Muscle layer of duodenum (tissue), 2 donors: ENCODE data around the gene ZSWIM8.

Source experiments
- H3K27ac ChIP-seq: one replicate; pipeline ENCODE4 v1.7.0; 2013; ENCODE audit warnings: mild to moderate bottlenecking, low read length
- H3K27me3 ChIP-seq: one replicate; pipeline ENCODE4 v1.7.0; 2013; ENCODE audit warnings: low read depth, mild to moderate bottlenecking, control low read depth, low read length
- H3K36me3 ChIP-seq, 2 donors: one replicate each; pipeline ENCODE4 v1.7.0; 2013; ENCODE audit warnings: low read length in 2 of 2, control low read depth in 1 of 2, mild to moderate bottlenecking in 1 of 2; ENCODE audit not compliant: insufficient read depth in 2 of 2, control insufficient read depth in 1 of 2
- H3K4me1 ChIP-seq, 2 donors: one replicate each; pipeline ENCODE4 v1.7.0; 2013; ENCODE audit warnings: low read length in 2 of 2, mild to moderate bottlenecking in 2 of 2, control low read depth in 1 of 2, moderate library complexity in 1 of 2; ENCODE audit not compliant: insufficient read depth in 2 of 2, control insufficient read depth in 1 of 2
- H3K4me3 ChIP-seq, 2 donors: one replicate each; pipeline ENCODE4 v1.7.0; 2013; ENCODE audit warnings: low read length in 2 of 2, low read depth in 1 of 2, mild to moderate bottlenecking in 1 of 2
- H3K9me3 ChIP-seq, 2 donors: one replicate each; pipeline ENCODE4 v1.7.0; 2013; ENCODE audit warnings: low read length in 2 of 2, control low read depth in 1 of 2, mild to moderate bottlenecking in 1 of 2; ENCODE audit not compliant: control insufficient read depth in 1 of 2
- donor health status: healthy.

Gene ZSWIM8

DNA sequence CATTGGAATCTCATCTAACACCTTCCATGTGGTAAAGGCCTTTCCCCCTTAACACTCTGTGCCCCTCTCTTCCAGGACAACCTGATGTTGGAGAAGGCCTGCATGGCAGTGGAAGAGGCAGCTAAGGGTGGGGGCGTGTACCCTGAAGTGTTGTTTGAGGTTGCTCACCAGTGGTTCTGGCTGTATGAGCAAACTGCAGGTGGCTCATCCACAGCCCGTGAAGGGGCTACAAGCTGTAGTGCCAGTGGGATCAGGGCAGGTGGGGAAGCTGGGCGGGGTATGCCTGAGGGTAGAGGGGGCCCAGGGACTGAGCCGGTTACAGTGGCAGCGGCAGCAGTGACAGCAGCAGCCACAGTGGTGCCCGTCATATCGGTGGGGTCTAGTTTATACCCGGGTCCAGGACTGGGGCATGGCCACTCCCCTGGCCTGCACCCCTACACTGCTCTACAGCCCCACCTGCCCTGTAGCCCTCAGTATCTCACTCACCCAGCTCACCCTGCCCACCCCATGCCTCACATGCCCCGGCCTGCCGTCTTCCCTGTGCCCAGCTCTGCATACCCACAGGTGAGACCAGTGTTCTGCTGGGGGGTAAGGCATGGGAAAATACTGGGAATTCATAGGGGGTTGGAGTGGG lies 13.6 kb downstream of the ZSWIM8 start:
- no peaks in the 10 kb centered on the region for H3K27me3 ChIP-seq
- H3K4me1 ChIP-seq, result no peaks in the 10 kb centered on the region
- H3K36me3 ChIP-seq, result peaks cover 76 to 89% of the 10 kb centered on the region in 2 donors
- H3K4me3 ChIP-seq, result no peak overlapping the region
- H3K27ac ChIP-seq, result no peak overlapping the region
- H3K9me3 ChIP-seq, result no peaks in the 10 kb centered on the region

DNA sequence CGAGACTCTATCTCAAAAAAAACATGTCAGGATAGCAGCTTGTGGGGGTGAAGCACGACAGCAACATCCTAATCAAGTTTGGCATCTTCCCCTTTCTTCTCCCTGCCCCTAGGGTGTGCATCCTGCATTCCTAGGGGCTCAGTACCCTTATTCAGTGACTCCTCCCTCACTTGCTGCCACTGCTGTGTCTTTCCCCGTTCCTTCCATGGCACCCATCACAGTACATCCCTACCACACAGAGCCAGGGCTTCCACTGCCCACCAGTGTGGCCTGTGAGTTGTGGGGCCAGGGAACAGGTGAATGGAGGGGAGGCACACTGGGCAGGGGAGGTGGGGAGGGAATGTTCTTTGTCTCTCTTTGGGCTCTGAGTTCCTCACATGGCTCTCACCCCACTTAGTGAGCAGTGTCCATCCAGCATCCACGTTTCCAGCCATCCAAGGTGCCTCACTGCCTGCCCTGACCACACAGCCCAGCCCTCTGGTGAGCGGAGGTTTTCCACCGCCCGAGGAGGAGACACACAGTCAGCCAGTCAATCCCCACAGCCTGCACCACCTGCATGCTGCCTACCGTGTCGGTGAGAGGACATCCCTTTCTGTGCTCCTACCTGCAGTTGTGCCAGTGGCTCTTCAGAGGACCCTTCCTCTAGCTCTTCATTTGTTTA lies 14.6 kb downstream of the ZSWIM8 start:
- Histone ChIP-seq H3K4me1 (no peaks in the 10 kb centered on the region), H3K27ac (no peak overlapping the region), H3K4me3 (no peak overlapping the region), H3K9me3 (no peaks in the 10 kb centered on the region), H3K36me3 (peaks cover 70 to 80% of the 10 kb centered on the region in 2 donors), H3K27me3 (no peaks in the 10 kb centered on the region)

- no peaks in the 10 kb centered on the region for H3K9me3 ChIP-seq
- H3K27me3 ChIP-seq, result no peaks in the 10 kb centered on the region
- H3K4me3 ChIP-seq, result no peak overlapping the region
- H3K4me1 ChIP-seq, result no peaks in the 10 kb centered on the region
- H3K36me3 ChIP-seq, result peaks cover 68 to 79% of the 10 kb centered on the region in 2 donors
- H3K27ac ChIP-seq, result no peak overlapping the region
Measured at GRCh38 chr10:73800560-73801252, 15.3 kb downstream of the ZSWIM8 start.

DNA sequence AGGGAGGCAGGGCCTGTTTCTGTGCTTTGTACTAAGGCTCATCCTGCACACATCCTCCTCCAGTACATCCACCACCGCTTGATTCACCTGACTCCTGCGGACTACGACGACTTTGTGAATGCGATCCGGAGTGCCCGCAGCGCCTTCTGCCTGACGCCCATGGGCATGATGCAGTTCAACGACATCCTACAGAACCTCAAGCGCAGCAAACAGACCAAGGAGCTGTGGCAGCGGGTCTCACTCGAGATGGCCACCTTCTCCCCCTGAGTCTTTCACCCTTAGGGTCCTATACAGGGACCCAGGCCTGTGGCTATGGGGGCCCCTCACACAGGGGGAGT lies 15.8 kb downstream of the ZSWIM8 start:
- Histone ChIP-seq H3K4me1 (no peaks in the 10 kb centered on the region), H3K4me3 (no peak overlapping the region), H3K27me3 (no peaks in the 10 kb centered on the region), H3K27ac (no peak overlapping the region), H3K9me3 (no peaks in the 10 kb centered on the region), H3K36me3 (peaks cover 73 to 83% of the 10 kb centered on the region in 2 donors)

GRCh38 chr10:73802276-73802991 lies 17.0 kb downstream of the ZSWIM8 start:
- H3K4me3 ChIP-seq, result no peak overlapping the region
- no peak overlapping the region for H3K27ac ChIP-seq
- H3K36me3 ChIP-seq, result peaks cover 70 to 84% of the 10 kb centered on the region in 2 donors
- H3K9me3 ChIP-seq, result no peaks in the 10 kb centered on the region
- H3K4me1 ChIP-seq, result peaks cover 0 to 9% of the 10 kb centered on the region in 2 donors
- H3K27me3 ChIP-seq, result no peaks in the 10 kb centered on the region

DNA sequence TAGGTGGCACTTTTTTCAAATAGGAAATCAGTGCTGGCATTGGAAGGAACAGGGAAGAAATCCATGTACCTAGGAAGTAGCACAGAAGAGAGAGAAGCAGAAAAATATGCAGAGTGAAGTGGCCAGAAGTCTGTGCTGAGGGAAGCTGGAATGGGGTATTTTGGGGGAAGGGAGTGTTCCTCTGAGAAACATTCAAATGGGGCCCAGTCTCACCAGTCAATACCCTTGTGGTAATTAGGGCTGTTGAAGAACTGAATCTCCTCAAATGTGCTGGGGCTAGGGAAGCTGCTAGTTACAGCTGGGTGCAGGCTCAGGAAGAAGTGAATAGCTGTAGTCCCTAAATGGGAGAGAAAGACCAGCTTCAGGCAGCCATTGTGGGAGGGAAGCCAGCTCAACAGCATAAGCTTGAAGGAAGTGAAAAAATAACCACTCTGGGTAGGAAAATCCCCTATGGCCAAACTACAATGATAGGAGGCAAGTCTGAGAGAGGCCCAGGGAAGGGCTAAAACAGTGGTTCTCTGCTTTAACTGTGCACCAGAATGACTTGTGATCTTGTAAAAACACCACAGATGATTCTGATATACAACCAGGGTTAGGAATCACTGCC lies 18.4 kb downstream of the ZSWIM8 start:
- Histone ChIP-seq H3K4me3 (no peak overlapping the region), H3K36me3 (peaks cover 67 to 81% of the 10 kb centered on the region in 2 donors), H3K27me3 (no peaks in the 10 kb centered on the region), H3K27ac (no peak overlapping the region), H3K4me1 (peaks cover 0 to 12% of the 10 kb centered on the region in 2 donors), H3K9me3 (no peaks in the 10 kb centered on the region)

DNA sequence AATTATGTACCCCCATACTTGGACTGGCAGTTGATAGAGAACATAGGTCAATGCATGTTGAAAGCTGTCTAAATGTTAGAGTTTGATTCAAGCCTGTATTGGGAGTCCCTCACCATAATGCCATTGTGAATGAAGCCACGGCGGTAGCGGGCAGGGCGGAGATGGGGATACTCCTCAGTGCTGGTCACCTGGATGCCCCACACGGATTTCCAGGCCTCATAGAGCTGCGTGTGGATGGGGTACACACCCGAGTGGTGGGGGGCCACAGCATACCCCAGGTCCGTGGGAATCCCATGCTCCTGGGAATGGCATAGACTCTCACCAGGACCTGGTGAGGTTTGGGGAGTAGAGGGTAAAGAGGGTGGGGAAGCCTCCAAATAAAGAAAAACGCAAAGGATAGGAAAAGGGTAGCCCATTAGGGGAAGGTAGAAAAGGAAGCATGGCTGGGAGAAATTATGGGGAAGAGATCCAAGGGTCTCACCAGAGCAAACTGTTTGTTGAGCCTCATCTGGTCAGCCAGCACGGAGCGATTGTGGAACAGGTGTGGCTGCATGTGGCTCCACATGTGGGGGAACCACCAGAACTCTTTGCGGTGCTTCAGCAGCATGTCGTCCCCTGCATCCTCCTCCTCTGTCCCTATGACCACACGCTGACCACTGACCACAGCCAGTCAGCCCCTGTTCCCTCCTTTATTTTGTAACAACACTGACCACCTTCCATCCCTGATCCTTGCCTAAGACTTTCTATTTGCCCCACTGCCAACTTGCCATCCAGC lies 21.0 kb downstream of the ZSWIM8 start:
- Histone ChIP-seq H3K36me3 (peaks cover 55 to 59% of the 10 kb centered on the region in 2 donors), H3K27ac (no peak overlapping the region), H3K4me1 (peaks cover 3 to 27% of the 10 kb centered on the region in 2 donors), H3K27me3 (no peaks in the 10 kb centered on the region), H3K9me3 (no peaks in the 10 kb centered on the region), H3K4me3 (no peak overlapping the region)

DNA sequence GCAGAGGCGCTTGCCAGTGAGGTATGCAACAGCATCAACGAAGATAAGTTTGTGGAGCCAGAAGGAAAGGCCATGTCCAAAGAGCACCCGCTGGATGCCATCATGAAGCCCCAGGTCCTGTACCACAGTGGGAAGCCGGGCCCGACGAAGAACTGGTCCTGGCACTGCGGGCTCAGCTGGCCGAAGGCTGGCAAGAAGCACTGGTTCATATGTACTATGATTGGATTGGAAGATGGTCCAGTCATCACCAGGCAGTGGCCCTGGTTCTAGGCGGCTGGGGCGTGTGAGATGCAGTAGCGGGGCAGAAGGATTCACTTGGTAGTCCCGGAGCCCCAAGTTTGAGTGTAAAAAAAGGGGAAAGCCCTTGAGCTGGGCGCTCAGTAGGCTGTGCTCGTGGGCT lies 22.1 kb downstream of the ZSWIM8 start:
- Histone ChIP-seq H3K4me1 (peaks cover 3 to 27% of the 10 kb centered on the region in 2 donors), H3K9me3 (no peaks in the 10 kb centered on the region), H3K4me3 (no peak overlapping the region), H3K27me3 (no peaks in the 10 kb centered on the region), H3K27ac (no peak overlapping the region), H3K36me3 (peaks cover 44 to 48% of the 10 kb centered on the region in 2 donors)

DNA sequence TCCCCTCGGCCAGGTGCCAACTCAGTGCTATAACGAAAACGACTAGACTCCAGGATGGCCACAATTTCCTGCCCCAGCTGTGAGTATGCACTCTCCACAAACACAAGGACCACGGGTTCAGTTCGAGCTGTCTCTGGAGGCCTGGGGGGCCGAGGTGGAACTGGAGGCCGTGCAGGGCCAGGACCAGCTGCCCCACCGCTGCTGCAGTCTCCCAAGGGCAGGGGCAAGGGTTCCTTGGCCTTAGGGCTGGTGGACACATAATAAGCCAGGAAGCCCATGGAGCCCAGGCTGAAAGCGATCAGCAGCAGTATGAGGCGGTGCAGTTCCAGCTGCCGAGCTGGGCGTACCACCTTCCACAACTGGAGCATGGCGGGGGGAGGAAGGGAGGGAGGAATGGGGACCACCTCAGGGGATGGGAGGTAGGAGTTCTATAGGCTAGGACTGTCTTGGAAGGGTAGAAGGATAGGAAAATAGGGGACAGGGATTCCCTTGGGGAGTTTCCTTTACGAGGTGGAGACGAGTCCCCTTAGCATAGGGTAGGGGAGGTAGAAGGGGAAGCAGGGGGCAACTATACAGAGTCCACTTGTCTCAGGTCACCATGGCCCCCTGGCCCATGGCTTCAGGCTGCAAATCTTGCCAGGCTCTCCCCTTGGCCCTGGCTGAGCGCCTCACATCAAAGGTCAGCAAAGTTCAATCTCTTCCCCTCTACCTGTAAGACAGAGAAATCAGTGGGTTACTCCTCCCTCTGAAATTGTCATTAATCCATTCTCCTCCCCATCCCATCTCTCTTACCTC lies 22.8 kb downstream of the ZSWIM8 start:
- Histone ChIP-seq H3K27me3 (no peaks in the 10 kb centered on the region), H3K36me3 (peaks cover 40 to 48% of the 10 kb centered on the region in 2 donors), H3K9me3 (no peaks in the 10 kb centered on the region), H3K27ac (no peak overlapping the region), H3K4me1 (peaks cover 3 to 27% of the 10 kb centered on the region in 2 donors), H3K4me3 (no peak overlapping the region)
